GM06990 (cell line): ENCODE measurements around the gene ILRUN.
"Not testable (repeated sequence)": the region's sequence is repeated elsewhere in the genome, so short reads cannot be mapped to it uniquely, and the experiment has no call there.

ENCODE experiments used
- DNase-seq: peaks from one replicate; pipeline ENCODE4 v3.0.0-alpha.2; 2011; ENCODE audit not compliant: insufficient read length; ENCODE audit errors: extremely low read depth
- H3K27me3 ChIP-seq: replicated peaks from 2 replicates; pipeline ENCODE4 v1.6.0; 2011; ENCODE audit warnings: low read length; ENCODE audit not compliant: control insufficient read depth, insufficient read depth
- H3K36me3 ChIP-seq: 2 replicates; pipeline ENCODE4 v1.5.1; 2011; ENCODE audit warnings: low read length; ENCODE audit not compliant: control insufficient read depth, insufficient read depth
- H3K4me3 ChIP-seq: replicated peaks from 2 replicates; pipeline ENCODE4 v1.5.1; 2011; ENCODE audit warnings: low read depth, mild to moderate bottlenecking, control low read depth, low read length
- CTCF ChIP-seq: IDR thresholded peaks from 2 replicates; pipeline ENCODE4 v1.5.1; 2011; ENCODE audit warnings: low read length, control low read depth, mild to moderate bottlenecking, inconsistent platforms; ENCODE audit not compliant: insufficient read depth, poor library complexity, severe bottlenecking

ILRUN gene

DNA sequence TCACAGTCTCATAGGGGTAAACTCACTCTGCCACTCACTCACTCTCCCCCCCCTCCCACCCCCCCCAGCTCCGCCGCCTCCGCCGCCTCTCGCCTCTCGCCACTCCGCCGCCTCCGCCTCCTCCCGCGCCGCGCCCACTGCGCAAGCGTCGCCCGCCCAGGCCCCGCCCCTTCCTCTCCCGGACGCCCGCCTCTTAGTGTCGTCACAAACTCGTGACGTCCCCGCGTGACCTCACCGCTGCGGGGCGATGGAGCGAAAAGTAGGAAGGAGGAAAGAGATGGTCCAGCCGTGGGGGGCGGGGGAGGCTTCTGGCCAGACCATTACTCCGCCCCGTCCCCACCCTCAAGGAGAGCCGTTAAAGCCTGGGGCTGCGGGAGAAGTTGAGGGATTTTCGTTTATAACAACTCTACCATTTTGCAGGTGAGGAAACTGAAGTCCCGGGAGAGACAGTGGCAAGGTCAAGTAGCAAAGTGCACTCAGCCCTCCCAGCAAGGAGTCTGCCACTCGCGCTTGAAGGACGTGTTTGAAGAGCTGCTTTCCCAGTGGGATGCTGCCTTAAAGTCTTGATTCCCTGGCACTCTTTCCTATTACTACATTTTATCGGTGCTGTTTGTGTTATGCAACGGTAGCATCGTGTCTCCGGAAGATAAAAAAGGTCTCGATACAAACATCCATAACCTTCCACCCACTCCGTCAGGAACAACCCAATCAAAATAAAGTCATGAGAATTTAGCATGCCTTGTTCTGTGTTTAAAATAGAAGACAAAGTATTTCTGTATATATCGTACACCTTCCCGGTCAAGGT lies at the start of gene ILRUN:
TSS of gene ILRUN (minus strand) at position 29 of the 805 bp plus-strand sequence. CDS start 164 bp downstream, outside the sequence.
- no peaks in the 10 kb centered on the region for H3K27me3 ChIP-seq
- H3K4me3 ChIP-seq = peak within 1 kb of the TSS; percentile 100
- no peak for TF ChIP-seq CTCF
- H3K36me3 ChIP-seq = no peaks in the 10 kb centered on the region
- DNase-seq = peak; percentile 95

DNA sequence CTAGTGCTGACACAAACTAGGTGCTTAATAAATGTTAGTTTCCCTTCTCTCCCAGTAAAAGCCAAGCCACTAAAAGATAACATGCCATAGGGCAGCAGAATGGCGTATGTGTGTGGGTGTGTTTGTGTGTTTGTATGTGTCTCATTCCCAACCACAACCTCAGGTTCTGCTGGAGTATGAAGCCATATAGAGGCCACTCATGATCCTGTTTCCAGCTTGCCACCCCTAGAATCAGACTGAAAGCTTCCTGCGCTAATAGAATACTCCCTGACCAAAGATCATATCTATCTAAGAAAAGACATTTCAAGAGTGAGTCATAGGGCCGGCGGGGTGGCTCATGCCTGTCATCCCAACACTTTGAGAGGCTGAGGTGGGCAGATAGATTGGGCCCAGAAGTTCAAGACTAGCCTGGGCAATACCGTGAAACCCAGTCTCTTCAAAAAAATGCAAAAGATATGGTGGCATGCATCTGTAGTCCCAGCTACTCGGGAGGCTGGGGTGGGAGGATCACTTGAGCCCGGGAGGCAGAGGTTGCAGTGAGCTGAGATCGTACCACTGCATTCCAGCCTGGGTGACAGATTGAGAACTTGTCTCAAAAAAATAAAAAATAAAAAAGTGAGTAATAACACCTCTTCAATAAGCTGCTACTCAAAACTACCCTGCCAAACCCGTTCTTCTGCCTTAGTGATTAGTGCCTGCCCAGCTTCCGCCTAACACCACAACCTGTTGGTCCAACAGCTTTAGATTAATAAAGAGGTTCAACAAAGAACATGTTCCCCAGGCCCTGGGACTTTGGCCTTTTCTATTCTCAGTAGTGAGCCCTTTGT lies 48.9 kb upstream of the ILRUN start:
- DNase-seq = no peak
- Histone ChIP-seq H3K27me3 (no peaks in the 10 kb centered on the region), H3K36me3 (no peaks in the 10 kb centered on the region), H3K4me3 (no peak overlapping the region)
- no peak for TF ChIP-seq CTCF

GRCh38 chr6:34744294-34744647 lies 47.7 kb upstream of the ILRUN start:
- not testable (repeated sequence) for H3K4me3 ChIP-seq, DNase-seq, H3K27me3 ChIP-seq

GRCh38 chr6:34743625-34744293 lies 47.2 kb upstream of the ILRUN start:
- no peak for DNase-seq
- H3K36me3 ChIP-seq = no peaks in the 10 kb centered on the region
- no peaks in the 10 kb centered on the region for H3K27me3 ChIP-seq
- no peak for TF ChIP-seq CTCF
- no peak overlapping the region for H3K4me3 ChIP-seq

More at GRCh38 chr6:34744294-34744647, 47.7 kb upstream of the ILRUN start:
- not testable (repeated sequence) for H3K36me3 ChIP-seq

GRCh38 chr6:34742094-34742493 lies 45.5 kb upstream of the ILRUN start:
- no peak for DNase-seq

More at GRCh38 chr6:34742094-34742493, 45.5 kb upstream of the ILRUN start:
- no peak overlapping the region for H3K4me3 ChIP-seq
- H3K36me3 ChIP-seq = no peaks in the 10 kb centered on the region
- no peaks in the 10 kb centered on the region for H3K27me3 ChIP-seq
- TF ChIP-seq CTCF = no peak
